H1 (cell line): ENCODE measurements around the gene ZDHHC9. TPM values are rescaled to one million over a fixed set of nuclear protein-coding genes. Genes with fewer than 3 reads are reported as not detected.

Experiments
- CTCF ChIA-PET: fragments of 300-600 bp; sonication (Branson Sonifier 250); formaldehyde crosslinking; loops from one replicate; lab custom pipeline; 2021; ENCODE audit not compliant: partially characterized antibody; lab: Charles Lee
- POLR2A ChIA-PET: fragments of 300-600 bp; sonication (Branson Sonifier 250); formaldehyde crosslinking; loops from one replicate; lab custom pipeline; 2021; ENCODE audit warnings: inconsistent platforms; ENCODE audit not compliant: partially characterized antibody; lab: Charles Lee
- DNase-seq, 2 experiments: peaks; one replicate each; pipeline versions ENCODE4 v3.0.0 to v3.0.0-alpha.2; 2010 to 2022; ENCODE audit warnings: low spot score in 2 of 2, low read depth in 1 of 2, mixed read lengths in 1 of 2
- FAIRE-seq: peaks from 2 replicates; lab custom pipeline; 2011; peaks lifted over from hg19 to GRCh38; lab: Jason Lieb, UNC
- H2AFZ ChIP-seq: 2 replicates; pipeline ENCODE4 v1.8.1; 2012; ENCODE audit warnings: low read length, inconsistent platforms
- H2AK5ac ChIP-seq: 2 replicates; pipeline ENCODE4 v1.6.1; 2013; ENCODE audit warnings: low read depth, low read length
- H2BK120ac ChIP-seq: replicated peaks from 2 replicates; pipeline ENCODE3; 2013; ENCODE audit warnings: low read depth, low read length, inconsistent platforms
- H2BK12ac ChIP-seq: 2 replicates; pipeline ENCODE4 v1.6.1; 2013; ENCODE audit warnings: low read depth, low read length
- H2BK15ac ChIP-seq: 2 replicates; pipeline ENCODE4 v1.6.1; 2013; ENCODE audit warnings: low read length
- H2BK20ac ChIP-seq: 2 replicates; pipeline ENCODE4 v1.6.1; 2013; ENCODE audit warnings: low read length
- H2BK5ac ChIP-seq: 2 replicates; pipeline ENCODE4 v1.6.1; 2013; ENCODE audit warnings: low read depth, low read length
- H3K14ac ChIP-seq: 2 replicates; pipeline ENCODE4 v1.6.1; 2013; ENCODE audit warnings: inconsistent platforms; ENCODE audit not compliant: insufficient read length
- H3K18ac ChIP-seq: 2 replicates; pipeline ENCODE4 v1.6.1; 2013; ENCODE audit warnings: low read length; ENCODE audit errors: extremely low read depth
- H3K23ac ChIP-seq: 2 replicates; pipeline ENCODE4 v1.6.1; 2013; ENCODE audit warnings: inconsistent platforms; ENCODE audit not compliant: insufficient read length
- H3K23me2 ChIP-seq: 2 replicates; pipeline ENCODE4 v1.6.1; 2013; ENCODE audit warnings: low read depth, low read length
- H3K27ac ChIP-seq: 2 replicates; pipeline ENCODE4 v1.6.1; 2011; ENCODE audit warnings: low read depth, low read length, inconsistent platforms
- H3K27me3 ChIP-seq, 4 experiments: replicated peaks in 1 of 4; 1 replicate in 1 of 4; 2 replicates in 3 of 4; pipeline versions ENCODE4 v1.6.1 to v1.8.1; 2011 to 2013; ENCODE audit warnings: low read length in 3 of 4, mild to moderate bottlenecking in 3 of 4, inconsistent platforms in 2 of 4, mixed read lengths in 2 of 4, moderate library complexity in 1 of 4; ENCODE audit not compliant: control insufficient read depth in 3 of 4, insufficient read depth in 3 of 4; ENCODE audit errors: extremely low read depth in 1 of 4
- H3K36me3 ChIP-seq, 4 experiments: 2 replicates each; pipeline versions ENCODE4 v1.6.1 to v1.8.1; 2011 to 2013; ENCODE audit warnings: mild to moderate bottlenecking in 4 of 4, low read length in 3 of 4, moderate library complexity in 2 of 4, control low read depth in 1 of 4, inconsistent platforms in 1 of 4; ENCODE audit not compliant: insufficient read depth in 4 of 4, control insufficient read depth in 2 of 4
- H3K4ac ChIP-seq: replicated peaks from 2 replicates; pipeline ENCODE3; 2013; ENCODE audit warnings: low read length, low read depth, mixed read lengths, inconsistent platforms; ENCODE audit not compliant: insufficient read length
- H3K4me1 ChIP-seq, 4 experiments: replicated peaks in 1 of 4; 1 replicate in 1 of 4; 2 replicates in 3 of 4; pipeline versions ENCODE4 v1.6.1 to v1.8.1; 2011 to 2013; ENCODE audit warnings: low read length in 3 of 4, inconsistent platforms in 2 of 4, mixed read lengths in 1 of 4; ENCODE audit not compliant: insufficient read depth in 4 of 4, control insufficient read depth in 3 of 4
- H3K4me2 ChIP-seq, 2 experiments: 2 replicates each; pipeline versions ENCODE4 v1.6.1 to v1.8.1; 2011 to 2013; ENCODE audit warnings: low read depth in 2 of 2, low read length in 2 of 2, control low read depth in 1 of 2, inconsistent platforms in 1 of 2, mild to moderate bottlenecking in 1 of 2; ENCODE audit not compliant: insufficient read depth in 1 of 2
- H3K4me3 ChIP-seq, 4 experiments: fragments of 200-600, 300-600 bp in 1 of 4; sonication (generic), shearing (Covaris generic), sonication (Bioruptor Twin) in 1 of 4; 2 replicates each; pipeline versions ENCODE4 v1.5.1 to v1.8.1; 2011 to 2016; ENCODE audit warnings: low read length in 4 of 4, low read depth in 3 of 4, control low read depth in 2 of 4, inconsistent platforms in 2 of 4, mild to moderate bottlenecking in 2 of 4, mixed read lengths in 1 of 4, moderate library complexity in 1 of 4; ENCODE audit not compliant: insufficient read depth in 2 of 4; ENCODE audit errors: extremely low read depth in 1 of 4
- H3K56ac ChIP-seq: replicated peaks from 2 replicates; pipeline ENCODE3; 2013; ENCODE audit warnings: low read depth, mild to moderate bottlenecking, mixed read lengths, low read length, inconsistent platforms; ENCODE audit not compliant: insufficient read length
- H3K79me1 ChIP-seq: 2 replicates; pipeline ENCODE4 v1.6.1; 2013; ENCODE audit warnings: low read depth, low read length, control low read depth
- H3K79me2 ChIP-seq, 2 experiments: 2 replicates each; pipeline versions ENCODE4 v1.6.1 to v1.8.1; 2012 to 2013; ENCODE audit warnings: low read length in 2 of 2, mild to moderate bottlenecking in 2 of 2, inconsistent platforms in 1 of 2; ENCODE audit not compliant: insufficient read depth in 2 of 2, control insufficient read depth in 1 of 2
- H3K9ac ChIP-seq, 4 experiments: replicated peaks in 1 of 4; 1 replicate in 1 of 4; 2 replicates in 3 of 4; pipeline versions ENCODE4 v1.6.1 to v1.8.1; 2011 to 2013; ENCODE audit warnings: low read depth in 3 of 4, low read length in 3 of 4, control low read depth in 2 of 4, mild to moderate bottlenecking in 2 of 4, moderate library complexity in 2 of 4, inconsistent platforms in 1 of 4; ENCODE audit errors: extremely low read depth in 1 of 4
- H3K9me3 ChIP-seq, 2 experiments: 2 replicates each; pipeline versions ENCODE4 v1.6.1 to v1.8.1; 2012 to 2013; ENCODE audit warnings: mild to moderate bottlenecking in 2 of 2, moderate library complexity in 2 of 2, control low read depth in 1 of 2, inconsistent platforms in 1 of 2, low read depth in 1 of 2, low read length in 1 of 2, mixed read lengths in 1 of 2; ENCODE audit not compliant: insufficient read depth in 2 of 2
- H4K20me1 ChIP-seq, 2 experiments: replicated peaks in 1 of 2; 2 replicates each; pipeline versions ENCODE3 to v1.8.1; 2011 to 2013; ENCODE audit warnings: inconsistent platforms in 2 of 2, low read length in 2 of 2, mild to moderate bottlenecking in 1 of 2; ENCODE audit not compliant: insufficient read depth in 2 of 2, control insufficient read depth in 1 of 2
- H4K5ac ChIP-seq: 2 replicates; pipeline ENCODE4 v1.6.1; 2013; ENCODE audit warnings: low read length, low read depth, mixed read lengths, inconsistent platforms; ENCODE audit not compliant: insufficient read length
- H4K8ac ChIP-seq: 2 replicates; pipeline ENCODE4 v1.8.0; 2013; ENCODE audit warnings: mild to moderate bottlenecking, moderate library complexity, low read length, inconsistent platforms; ENCODE audit not compliant: insufficient read depth; ENCODE audit errors: extremely low read depth
- H4K91ac ChIP-seq: replicated peaks from 2 replicates; pipeline ENCODE3; 2013; ENCODE audit warnings: low read length, mixed read lengths, inconsistent platforms; ENCODE audit not compliant: insufficient read length
- BCL11A ChIP-seq, 2 experiments: IDR thresholded peaks; one replicate each; pipeline ENCODE4 v1.6.1; 2011; ENCODE audit warnings: low read depth in 2 of 2, low read length in 2 of 2, mild to moderate bottlenecking in 2 of 2
- CHD2 ChIP-seq: IDR thresholded peaks from 2 replicates; pipeline ENCODE4 v1.6.1; 2012; ENCODE audit warnings: low read length, improper control_type of control experiment
- EZH2 ChIP-seq: fragments of 200-600 bp; sonication (generic); IDR thresholded peaks from 2 replicates; pipeline ENCODE4 v1.7.1; 2012; ENCODE audit warnings: low read depth, mild to moderate bottlenecking, moderate library complexity, low read length, inconsistent platforms; ENCODE audit not compliant: severe bottlenecking
- GABPA ChIP-seq: IDR thresholded peaks from 2 replicates; pipeline ENCODE4 v1.6.1; 2011; ENCODE audit warnings: mild to moderate bottlenecking, low read length, moderate library complexity, borderline replicate concordance; ENCODE audit not compliant: insufficient read depth
- KDM5A ChIP-seq: fragments of 200-600 bp; IDR thresholded peaks from 2 replicates; pipeline ENCODE4 v1.7.1; 2012; ENCODE audit warnings: mild to moderate bottlenecking, low read length, inconsistent platforms, mixed read lengths
- POLR2A ChIP-seq, 2 experiments: IDR thresholded peaks; 1 replicate in 1 of 2; 2 replicates in 1 of 2; pipeline ENCODE4 v1.6.1; 2011; ENCODE audit warnings: low read depth in 2 of 2, low read length in 2 of 2, mild to moderate bottlenecking in 2 of 2; ENCODE audit errors: control extremely low read depth in 1 of 2
- RNF2 ChIP-seq: fragments of 200-900, 300-1000 bp; sonication (generic); IDR thresholded peaks from 2 replicates; pipeline ENCODE4 v1.7.1; 2016; ENCODE audit warnings: borderline replicate concordance, low read depth, mild to moderate bottlenecking, antibody characterized with exemption, low read length; ENCODE audit not compliant: poor library complexity, severe bottlenecking; ENCODE audit errors: missing control alignments
- SIRT6 ChIP-seq: IDR thresholded peaks from one replicate; pipeline ENCODE4 v1.7.1; 2012; ENCODE audit warnings: low read length, inconsistent platforms
- SUZ12 ChIP-seq: fragments of 200-600 bp; sonication (generic); IDR thresholded peaks from 2 replicates; pipeline ENCODE4 v1.6.1; 2012; ENCODE audit warnings: mild to moderate bottlenecking, inconsistent platforms, low read length, moderate library complexity, mixed read lengths
- YY1 ChIP-seq: IDR thresholded peaks from 2 replicates; pipeline ENCODE4 v1.6.1; 2011; ENCODE audit warnings: low read depth, mild to moderate bottlenecking, low read length
- WGBS, 2 experiments: shearing (Covaris generic) in 1 of 2; methylation state at CpG; one replicate each; pipeline versions ENCODE4 v1.1.6 to v1.1.7; 2013 to 2015; ENCODE audit warnings: low lambda C conversion rate in 2 of 2, mixed read lengths in 2 of 2, inconsistent platforms in 1 of 2, low coverage in 1 of 2, missing lambda C conversion rate in 1 of 2; ENCODE audit not compliant: insufficient replicate concordance in 2 of 2, insufficient coverage in 1 of 2, insufficient read length in 1 of 2; ENCODE audit errors: extremely low coverage in 1 of 2, missing lambda C conversion rate in 1 of 2; 5-methylcytosine and 5-hydroxymethylcytosine counted together
- polyA plus RNA-seq, 7 experiments: library from polyadenylated mRNA; depleted of rRNA in 3 of 7; stranded (reverse) in 5 of 7; unstranded in 2 of 7; fragments of >200 nt in 5 of 7; fragments of 200-250 nt in 2 of 7; gene quantifications; 1 replicate in 5 of 7; 2 replicates in 1 of 7; 4 replicates in 1 of 7; pipeline versions ENCODE4 v1.2.1 to v1.2.3, GENCODE V29; 2011 to 2013; ENCODE audit warnings: missing spikeins in 2 of 7, mixed read lengths in 2 of 7
- total RNA-seq: library from RNA; stranded (reverse); fragmentation: NEBNext Ultra II Directional; extraction: Animal tissue kit (Norgen Biotek cat#: 25700); gene quantifications from 2 replicates; pipeline ENCODE4 v1.2.1, GENCODE V29; 2021
- TF ChIP-seq, protein P1 (sequence below): IDR thresholded peaks from 2 replicates; pipeline ENCODE4 v1.6.1; 2012; ENCODE audit warnings: inconsistent platforms
- TF ChIP-seq, protein P2 (sequence below): IDR thresholded peaks from 2 replicates; pipeline ENCODE4 v1.6.1; 2012; ENCODE audit warnings: inconsistent platforms

The ZDHHC9 gene
- total and polyA plus RNA-seq, 2 of the 8 experiments (the other 6 are each of a cell fraction or from before 2014, with no cell fraction given): 18.1 to 28.3 TPM

DNA sequence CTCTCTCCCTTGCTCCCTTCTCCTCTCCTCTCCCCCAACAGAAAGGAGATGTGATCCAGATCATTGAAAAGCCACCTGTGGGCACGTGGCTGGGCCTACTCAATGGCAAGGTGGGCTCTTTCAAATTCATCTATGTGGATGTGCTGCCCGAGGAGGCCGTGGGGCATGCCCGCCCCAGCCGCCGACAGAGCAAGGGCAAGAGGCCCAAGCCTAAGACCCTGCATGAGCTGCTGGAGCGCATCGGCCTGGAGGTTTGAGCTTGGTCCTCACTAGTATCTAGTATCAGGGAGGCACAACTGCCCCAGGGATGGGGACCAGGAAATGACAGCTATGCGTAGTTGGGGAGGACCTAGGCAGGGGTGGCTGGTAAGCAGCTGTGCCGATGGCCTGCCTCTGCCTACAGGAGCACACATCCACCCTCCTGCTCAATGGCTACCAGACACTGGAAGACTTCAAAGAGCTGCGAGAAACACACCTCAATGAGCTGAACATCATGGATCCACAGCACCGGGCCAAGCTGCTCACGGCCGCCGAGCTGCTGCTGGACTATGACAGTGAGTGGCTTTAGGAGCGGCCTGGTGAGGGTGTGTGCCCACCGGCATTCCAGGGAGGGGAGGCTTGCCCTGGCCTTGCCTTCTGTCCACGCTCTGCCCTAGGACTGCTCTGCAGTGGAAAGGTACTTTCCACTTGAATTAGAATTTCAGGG is 50.9 kb downstream of the ZDHHC9 start:
- Histone ChIP-seq H3K79me1 (no peaks in the 10 kb centered on the region), H3K14ac (no peak overlapping the region), H2BK15ac (no peak overlapping the region), H3K23me2 (no peaks in the 10 kb centered on the region), H3K18ac (no peak overlapping the region), H3K9me3 (no peaks in the 10 kb centered on the region), H3K4me3 (no peak overlapping the region), H3K9ac (no peak overlapping the region), H3K4me1 (no peaks in the 10 kb centered on the region), H2BK120ac (no peak overlapping the region), H4K20me1 (no peaks in the 10 kb centered on the region), H2BK12ac (no peak overlapping the region), H3K27ac (no peak overlapping the region), H4K5ac (no peak overlapping the region), H2AFZ (no peak overlapping the region), H3K4ac (no peak overlapping the region), H3K23ac (no peak overlapping the region), H4K8ac (no peak overlapping the region), H3K4me2 (no peak overlapping the region), H4K91ac (no peak overlapping the region), H3K27me3 (no peaks in the 10 kb centered on the region), H3K79me2 (no peaks in the 10 kb centered on the region), H2BK5ac (no peak overlapping the region), H3K36me3 (no peaks in the 10 kb centered on the region), H2BK20ac (no peak overlapping the region), H3K56ac (no peak overlapping the region), H2AK5ac (no peak overlapping the region)
- DNase-seq (no peak), FAIRE-seq (no peak)
- ChIA-PET CTCF (interaction anchor here (1.0 to 2.0 kb wide), 7 partner anchors 11 to 185 kb away, joined by 3 to 7 read pairs (median 4); no protein-coding TSS in a partner anchor), POLR2A (interaction anchor here (1.3 kb wide), 1 partner anchor 187 kb away, joined by 3 read pairs; no protein-coding TSS in a partner anchor)
- 90% methylated on average over 12 of the region's 18 CpGs; no CpG with 5 or more reads in 1 of the 2 experiments for WGBS, 2 experiments
- TF ChIP-seq GABPA (no peak), YY1 (no peak), POLR2A (IDR thresholded peaks at IDR 0.05; ENCODE audit: control extremely low read depth in 1 of 2, low read depth in 2 of 2, low read length in 2 of 2) (no peak), RNF2 (no peak), SIRT6 (no peak), BCL11A (IDR thresholded peaks at IDR 0.05; ENCODE audit: low read depth in 2 of 2, low read length in 2 of 2) (no peak), CHD2 (no peak), SUZ12 (no peak), EZH2 (no peak), KDM5A (no peak)
- TF ChIP-seq, protein P1, sequence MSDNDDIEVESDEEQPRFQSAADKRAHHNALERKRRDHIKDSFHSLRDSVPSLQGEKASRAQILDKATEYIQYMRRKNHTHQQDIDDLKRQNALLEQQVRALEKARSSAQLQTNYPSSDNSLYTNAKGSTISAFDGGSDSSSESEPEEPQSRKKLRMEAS: no peak
- TF ChIP-seq, protein P2, sequence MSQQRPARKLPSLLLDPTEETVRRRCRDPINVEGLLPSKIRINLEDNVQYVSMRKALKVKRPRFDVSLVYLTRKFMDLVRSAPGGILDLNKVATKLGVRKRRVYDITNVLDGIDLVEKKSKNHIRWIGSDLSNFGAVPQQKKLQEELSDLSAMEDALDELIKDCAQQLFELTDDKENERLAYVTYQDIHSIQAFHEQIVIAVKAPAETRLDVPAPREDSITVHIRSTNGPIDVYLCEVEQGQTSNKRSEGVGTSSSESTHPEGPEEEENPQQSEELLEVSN: no peak
